Breast epithelium (tissue), 4 donors: ENCODE results near the gene SHB. TPM values are rescaled to one million over a fixed set of nuclear protein-coding genes. Genes with fewer than 3 reads are reported as not detected.

ENCODE experiments used
- DNase-seq, 2 donors: peaks; one replicate each; pipeline ENCODE4 v3.0.0-alpha.2; 2019; ENCODE audit warnings: low spot score in 2 of 2
- H3K27ac ChIP-seq, 2 donors: fragments of 200-600 bp; sonication (generic) in 1 of 2; one replicate each; pipeline ENCODE4 v1.5.1; 2016 to 2019; ENCODE audit warnings: mild to moderate bottlenecking in 1 of 2
- H3K27me3 ChIP-seq, 2 donors: fragments of 200-600 bp; sonication (generic) in 1 of 2; one replicate each; pipeline versions ENCODE4 v1.5.1 to v1.6.0; 2017 to 2019; ENCODE audit warnings: control low read depth in 1 of 2, mild to moderate bottlenecking in 1 of 2
- H3K36me3 ChIP-seq: fragments of 200-600 bp; one replicate; pipeline ENCODE4 v1.5.1; 2019
- H3K4me1 ChIP-seq, 2 donors: fragments of 200-600 bp; sonication (generic); one replicate each; pipeline ENCODE4 v1.5.1; 2016 to 2019; ENCODE audit warnings: control low read depth in 1 of 2
- H3K4me3 ChIP-seq, 3 donors: fragments of 200-600 bp; sonication (generic); 1 replicate in 2 of 3; 2 replicates in 1 of 3; pipeline ENCODE4 v1.5.1; 2016 to 2019; ENCODE audit warnings: mild to moderate bottlenecking in 3 of 3, moderate library complexity in 2 of 3
- H3K9me3 ChIP-seq, 2 donors: fragments of 200-600 bp; sonication (generic) in 1 of 2; one replicate each; pipeline ENCODE4 v1.5.1; 2016 to 2019; ENCODE audit warnings: control low read depth in 1 of 2
- CTCF ChIP-seq, 3 donors: fragments of 450-650 bp; IDR thresholded peaks; one replicate each; pipeline ENCODE4 v1.5.1; 2016 to 2017; ENCODE audit warnings: antibody characterized with exemption in 3 of 3, mild to moderate bottlenecking in 3 of 3, moderate library complexity in 3 of 3
- POLR2A ChIP-seq: fragments of 450-650 bp; IDR thresholded peaks from one replicate; pipeline ENCODE4 v1.6.1; 2016; ENCODE audit warnings: antibody characterized with exemption, mild to moderate bottlenecking, moderate library complexity
- POLR2AphosphoS5 ChIP-seq, 3 donors: sonication (generic); formaldehyde crosslinking; IDR thresholded peaks; one replicate each; pipeline ENCODE4 v1.6.1; 2017; ENCODE audit warnings: antibody characterized with exemption in 3 of 3
- intact Hi-C: fragments of 100-400 bp; cut with DNase I; formaldehyde crosslinking; loops from one replicate; pipeline ENCODE4 v1.15.1; 2023; ENCODE audit warnings: low total_unique reads
- total RNA-seq, 3 donors: library from RNA; depleted of rRNA; stranded (reverse); fragments of >200 nt; gene quantifications; one replicate each; pipeline ENCODE4 v1.1.0, GENCODE V29; 2016

Gene SHB
- total RNA-seq, 3 donors from 2014 or later, result 3.8 to 18.7 (median 17.9) TPM

- intact Hi-C loops, result loop anchor here (10.0 kb wide), 1 partner anchor 173 kb away; no protein-coding TSS in a partner anchor
- peak; percentile 47 to 85 for DNase-seq
- no peaks in the 10 kb centered on the region for H3K4me1 ChIP-seq
- no peaks in the 10 kb centered on the region for H3K9me3 ChIP-seq
- no peak overlapping the region for H3K27ac ChIP-seq
- no peaks in the 10 kb centered on the region for H3K36me3 ChIP-seq
- no peak overlapping the region for H3K4me3 ChIP-seq
- TF ChIP-seq POLR2A (no peak), CTCF (IDR thresholded peaks at IDR 0.05) (peak; percentile 92 to 93 (median 93)), POLR2AphosphoS5 (IDR thresholded peaks at IDR 0.05) (peak; percentile 26 to 48 (median 39))
- no peaks in the 10 kb centered on the region for H3K27me3 ChIP-seq
Measured at GRCh38 chr9:38088006-38088925, 19.2 kb upstream of the SHB start.

GRCh38 chr9:38086496-38086895 is 17.5 kb upstream of the SHB start:
- Histone ChIP-seq H3K9me3 (no peaks in the 10 kb centered on the region), H3K27me3 (no peaks in the 10 kb centered on the region), H3K4me3 (no peak overlapping the region), H3K36me3 (no peaks in the 10 kb centered on the region), H3K27ac (no peak overlapping the region), H3K4me1 (no peaks in the 10 kb centered on the region)
- intact Hi-C loops, result loop anchor here (10.0 kb wide), 1 partner anchor 172 kb away; no protein-coding TSS in a partner anchor
- no peak for DNase-seq
- no peak for TF ChIP-seq POLR2A
- no peak for TF ChIP-seq POLR2AphosphoS5 (IDR thresholded peaks at IDR 0.05)
- TF ChIP-seq CTCF (IDR thresholded peaks at IDR 0.05), result no peak

- Histone ChIP-seq H3K36me3 (no peaks in the 10 kb centered on the region), H3K4me1 (no peaks in the 10 kb centered on the region), H3K4me3 (no peak overlapping the region), H3K27ac (no peak overlapping the region), H3K9me3 (no peaks in the 10 kb centered on the region), H3K27me3 (no peaks in the 10 kb centered on the region)
- no peak for DNase-seq
- intact Hi-C loops, result loop anchor here (10.0 kb wide), 1 partner anchor 171 kb away; no protein-coding TSS in a partner anchor
- no peak for TF ChIP-seq POLR2A
- no peak for TF ChIP-seq POLR2AphosphoS5 (IDR thresholded peaks at IDR 0.05)
- TF ChIP-seq CTCF (IDR thresholded peaks at IDR 0.05), result no peak
Measured at GRCh38 chr9:38085308-38085707, 16.3 kb upstream of the SHB start.

- Histone ChIP-seq H3K27me3 (no peaks in the 10 kb centered on the region), H3K36me3 (no peaks in the 10 kb centered on the region), H3K4me3 (no peak overlapping the region), H3K4me1 (no peaks in the 10 kb centered on the region), H3K9me3 (no peaks in the 10 kb centered on the region), H3K27ac (no peak overlapping the region)
- DNase-seq, result no peak
- TF ChIP-seq POLR2AphosphoS5 (IDR thresholded peaks at IDR 0.05) (no peak), POLR2A (no peak), CTCF (IDR thresholded peaks at IDR 0.05) (no peak)
- intact Hi-C loops, result loop anchor here (10.0 kb wide), 1 partner anchor 170 kb away; no protein-coding TSS in a partner anchor
Measured at GRCh38 chr9:38084556-38084880, 15.5 kb upstream of the SHB start.
